ENCODE measurements around the gene LRMDA.

Gene LRMDA

GRCh38 chr10:75431180-75432111 lies at the start of gene LRMDA:
LRMDA (plus strand) TSS chr10:75431624.
- DNase-seq: no peak

GRCh38 chr10:75386128-75386527 lies 45.3 kb upstream of the LRMDA start:
- DNase-seq: no peak

DNA sequence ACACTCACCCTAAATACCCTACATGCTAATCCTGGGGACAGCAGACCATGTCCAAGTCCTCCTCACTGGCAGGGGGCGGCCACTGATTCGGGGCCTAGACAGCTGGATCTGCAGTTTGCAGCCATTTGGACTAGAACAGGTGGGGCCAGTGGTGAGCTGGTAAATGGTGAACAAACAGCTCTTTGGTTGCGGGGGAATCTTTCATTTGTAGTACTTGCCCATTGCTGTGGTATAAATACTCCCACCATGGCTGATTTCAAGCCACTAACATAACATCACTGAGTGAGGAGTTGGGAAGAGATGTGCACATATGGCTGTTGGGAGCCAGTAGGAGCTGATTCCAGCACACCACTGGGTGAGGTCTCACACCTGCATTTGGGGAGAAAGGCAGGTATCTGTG lies 43.3 kb upstream of the LRMDA start:
- DNase-seq: no peak

GRCh38 chr10:75390178-75390577 lies 41.2 kb upstream of the LRMDA start:
- DNase-seq: no peak

DNA sequence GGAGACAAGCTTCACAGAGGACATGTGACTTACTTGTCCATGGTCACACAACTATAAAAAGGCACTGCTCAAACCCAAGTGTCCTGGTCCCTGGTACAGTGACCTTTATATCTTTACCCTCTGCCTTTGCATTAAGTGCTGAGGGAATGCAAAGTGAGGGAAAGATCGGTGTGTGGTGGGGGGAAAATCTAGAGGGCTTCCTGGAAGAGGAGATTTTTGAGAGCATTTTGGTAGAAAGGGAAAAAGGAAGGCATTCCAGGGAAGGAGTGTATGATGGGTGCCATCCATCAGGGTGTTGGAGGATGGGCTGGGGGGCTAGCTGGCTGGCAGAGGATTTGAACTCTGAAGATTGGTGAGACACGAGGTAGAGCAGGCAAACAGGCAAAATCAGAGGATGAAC lies 39.2 kb upstream of the LRMDA start:
- DNase-seq: no peak

- no peak for DNase-seq
Observed at GRCh38 chr10:75392744-75393143, 38.7 kb upstream of the LRMDA start.

- DNase-seq: no peak
Observed at GRCh38 chr10:75394221-75394620, 37.2 kb upstream of the LRMDA start.

DNA sequence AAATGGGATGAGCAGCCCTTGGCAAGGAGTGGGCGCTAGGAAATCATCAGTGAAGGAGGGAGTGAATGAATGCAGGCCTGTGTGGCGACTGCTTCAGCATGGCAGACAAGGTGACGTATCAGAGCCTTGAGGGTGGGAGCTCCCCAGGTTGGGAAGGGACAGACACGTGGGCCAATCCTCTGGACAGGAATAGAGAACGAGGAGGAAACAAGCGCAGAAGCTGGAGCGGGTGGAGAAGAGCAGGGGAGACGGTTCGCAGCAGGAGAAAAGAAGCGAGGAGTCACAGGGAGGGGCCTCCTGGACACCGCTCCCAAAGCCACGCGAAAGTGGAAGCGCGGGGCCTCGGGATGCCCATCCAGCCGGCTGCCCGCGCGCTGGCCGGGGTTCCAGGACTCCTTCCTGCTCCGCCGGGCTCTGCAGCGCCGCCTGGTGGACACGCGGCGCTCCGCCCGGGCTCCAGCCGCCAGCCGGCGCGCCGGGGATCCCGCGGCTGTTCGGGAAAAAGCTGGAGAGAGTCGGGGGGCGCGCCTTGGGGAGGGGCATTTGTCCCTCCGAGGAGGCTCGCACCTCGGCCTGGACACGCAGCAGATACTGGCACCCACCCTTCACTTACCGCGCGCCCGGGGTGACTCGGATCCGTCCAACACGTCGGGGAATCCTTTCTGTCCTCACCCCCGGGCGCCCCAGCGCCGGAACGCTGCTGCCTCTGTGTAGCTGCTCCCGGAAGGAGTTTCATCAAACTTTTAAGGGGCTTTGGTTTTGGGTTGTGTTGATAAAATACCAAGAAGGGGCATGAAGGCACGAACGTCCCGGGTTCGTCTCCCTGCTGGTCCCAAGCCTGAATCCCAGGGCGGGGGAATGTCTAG lies 36.1 kb upstream of the LRMDA start:
- DNase-seq: no peak

GRCh38 chr10:75395932-75396630 lies 35.3 kb upstream of the LRMDA start:
- no peak for DNase-seq

DNA sequence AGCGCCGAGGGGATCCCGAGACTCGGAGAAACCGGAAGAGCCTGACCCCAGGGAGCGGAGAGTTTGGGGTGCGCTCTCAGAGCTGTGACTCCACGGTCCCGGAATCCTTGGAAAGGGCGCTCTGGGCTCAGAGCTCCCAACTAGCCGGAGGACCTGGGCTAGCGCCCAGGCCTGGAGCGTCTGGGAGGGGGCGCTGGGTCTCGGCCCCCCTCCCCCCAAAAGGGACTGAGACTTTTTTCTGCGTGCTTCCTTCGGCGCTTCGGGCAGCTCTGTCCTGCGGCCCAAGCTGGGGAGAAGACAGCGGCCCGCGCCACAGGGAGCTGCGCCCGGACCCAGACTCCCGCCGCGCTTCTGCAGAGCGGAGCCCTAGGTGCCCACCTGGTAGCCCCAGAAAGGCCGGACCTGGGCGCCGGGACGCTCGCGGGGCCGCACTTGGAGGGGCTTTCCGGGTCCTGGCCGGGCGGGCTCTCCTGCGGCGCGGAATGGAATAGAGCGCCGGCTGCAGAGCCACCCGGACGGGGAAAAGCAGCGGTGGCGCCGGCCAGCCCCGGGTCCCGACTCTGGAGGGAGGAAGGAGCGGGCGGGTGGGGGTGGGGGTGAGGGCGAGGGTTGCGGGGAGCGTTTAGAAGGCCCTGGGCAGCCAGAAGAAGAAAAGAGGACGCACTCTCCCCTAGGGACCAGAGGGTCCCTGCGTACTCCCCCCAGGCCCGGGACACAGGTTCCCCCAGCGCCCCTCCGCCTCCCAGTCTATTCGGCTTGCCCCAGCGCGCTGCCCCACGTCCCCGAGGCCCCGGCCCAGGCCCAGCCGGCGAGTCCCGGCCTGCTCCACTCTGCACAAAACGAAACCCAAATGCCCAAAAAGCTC lies 34.6 kb upstream of the LRMDA start:
- no peak for DNase-seq

DNA sequence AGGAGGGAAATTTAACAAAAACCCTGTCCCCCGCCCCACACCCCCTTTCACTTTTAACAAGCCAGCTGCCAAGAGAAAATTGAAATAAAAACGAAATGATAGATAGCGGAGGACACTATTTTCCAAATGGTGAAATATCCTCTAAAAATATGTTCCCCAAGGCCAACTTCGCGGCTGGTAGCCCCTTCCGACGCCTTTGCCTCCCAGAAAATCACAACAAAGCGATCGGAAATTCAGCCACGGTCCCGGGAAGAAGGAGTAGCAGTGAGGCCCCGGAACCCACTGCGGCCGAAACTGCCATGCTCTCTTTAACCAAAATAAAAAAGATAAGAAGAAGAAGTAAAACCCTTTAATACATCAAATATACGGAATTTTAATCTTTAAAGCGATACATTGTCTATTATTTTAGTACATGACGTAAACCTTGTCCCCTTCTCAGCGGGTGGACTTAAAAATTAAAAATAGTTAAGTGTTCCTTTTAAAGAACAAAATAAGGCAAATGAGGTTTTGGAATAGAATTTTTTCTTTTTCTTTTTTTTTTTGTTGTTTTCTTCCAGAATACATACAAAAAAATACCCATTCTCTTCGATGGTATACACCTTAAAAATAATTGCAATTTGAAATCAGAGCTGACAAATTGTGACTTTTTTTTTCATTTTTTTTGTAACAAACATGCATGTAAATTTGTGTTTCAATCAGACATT lies 33.8 kb upstream of the LRMDA start:
- DNase-seq: no peak

GRCh38 chr10:75398200-75398691 lies 33.2 kb upstream of the LRMDA start:
- DNase-seq: no peak

GRCh38 chr10:75398692-75399460 lies 32.5 kb upstream of the LRMDA start:
- no peak for DNase-seq

GRCh38 chr10:75399461-75400162 lies 31.8 kb upstream of the LRMDA start:
- DNase-seq: peak; percentile 17

DNA sequence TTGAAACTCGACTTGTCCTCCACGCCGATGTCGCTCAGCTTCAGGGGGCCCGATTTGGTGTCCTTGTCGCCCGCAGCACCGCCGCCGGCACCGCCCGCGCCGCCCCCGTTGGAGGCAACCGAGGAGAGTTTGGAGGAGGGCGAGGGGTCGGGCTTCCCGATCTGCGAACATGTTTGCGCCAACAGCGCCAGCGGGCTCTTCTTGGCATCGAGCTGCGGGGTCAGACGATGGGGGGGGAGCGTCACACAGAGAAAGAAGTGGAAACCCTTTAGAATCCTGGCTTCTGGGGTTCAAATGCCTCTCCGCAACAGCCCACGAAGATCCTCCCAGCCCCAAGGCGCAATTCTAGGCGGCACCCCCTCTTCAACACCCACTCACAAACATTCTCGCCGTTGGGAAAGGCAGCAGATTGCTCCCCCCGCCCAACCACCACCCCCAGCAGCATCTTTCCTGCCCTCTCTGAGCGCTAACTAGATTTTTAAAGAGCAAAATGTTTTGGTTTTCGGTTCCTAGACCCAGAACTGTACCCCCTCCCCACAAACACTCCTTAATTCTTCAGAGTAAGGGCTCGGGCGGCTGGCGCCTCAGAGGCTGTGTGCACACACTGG lies 31.2 kb upstream of the LRMDA start:
- no peak for DNase-seq

GRCh38 chr10:75400771-75401568 lies 30.5 kb upstream of the LRMDA start:
- DNase-seq: no peak

DNA sequence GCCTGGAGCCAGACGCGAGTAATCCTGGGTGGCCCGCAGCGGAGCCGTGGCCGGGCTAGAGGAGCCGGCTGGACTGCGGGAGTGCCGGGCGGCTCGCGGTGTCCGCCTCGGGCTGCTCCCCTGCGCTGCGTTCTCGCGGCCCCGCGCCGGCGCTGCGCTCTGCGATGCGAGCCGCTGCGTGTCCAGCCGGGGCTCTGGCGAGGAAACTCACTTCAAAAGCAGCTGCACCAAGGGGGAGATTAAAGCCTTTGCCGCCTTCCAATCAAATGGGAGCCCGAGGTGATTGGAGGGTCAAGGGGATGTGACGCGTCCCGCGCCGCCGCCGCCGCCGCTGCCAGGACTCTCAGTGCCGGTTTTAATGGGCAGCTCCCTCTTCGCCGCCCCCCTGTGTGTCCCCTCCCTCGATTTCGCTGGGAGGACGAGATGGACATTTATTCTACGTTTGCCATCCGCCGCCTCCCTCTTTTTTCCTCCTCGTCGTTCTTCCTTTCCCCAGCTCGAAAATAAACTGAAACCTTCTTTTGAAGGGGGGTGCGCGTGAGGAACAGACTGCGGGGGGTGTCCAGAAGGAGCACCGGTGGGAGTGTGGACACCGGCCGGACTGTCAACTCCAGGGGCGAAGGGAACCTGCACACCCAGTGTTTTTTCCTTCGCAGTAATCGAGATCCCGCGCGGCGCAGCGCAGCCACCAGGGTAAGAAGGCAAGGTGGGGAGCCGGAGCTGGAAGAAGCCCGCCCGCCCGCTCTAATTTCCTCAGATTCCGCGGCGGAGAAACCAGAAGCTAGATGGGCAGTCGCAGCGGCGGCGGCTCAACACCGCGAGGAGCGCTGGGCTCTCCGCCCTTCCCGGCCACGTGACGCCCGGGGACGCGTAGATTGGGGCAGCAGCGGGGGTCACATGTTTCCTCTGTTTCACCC lies 29.6 kb upstream of the LRMDA start, which contains the start of gene ZNF503:
ZNF503 (minus strand) TSS at position 196 of the 917 bp plus-strand sequence. CDS start 345 bp downstream, outside the sequence.
- DNase-seq: peak; percentile 94

All from NCI-H1048 (cell line).